Left lung (tissue), 10 donors: ENCODE measurements around the gene PTP4A1. TPM values are rescaled to one million over a fixed set of nuclear protein-coding genes. Genes with fewer than 3 reads are reported as not detected.

ENCODE experiments used
- ATAC-seq: fragments of 200-7000 bp; cut with Tn5 transposase; one replicate; pipeline ENCODE4 v1.9.1; 2020; ENCODE audit warnings: moderate library complexity
- DNase-seq, 4 donors: peaks; one replicate each; pipeline ENCODE4 v3.0.0-alpha.2; 2013 to 2020
- H3K27ac ChIP-seq, 2 donors: fragments of 200-600 bp; sonication (generic) in 1 of 2; one replicate each; pipeline versions ENCODE4 v1.5.0 to v1.8.0; 2020 to 2021
- H3K27me3 ChIP-seq, 2 donors: fragments of 200-600 bp; sonication (generic) in 1 of 2; one replicate each; pipeline versions ENCODE4 v1.5.0 to v1.8.0; 2020 to 2021
- H3K36me3 ChIP-seq, 2 donors: fragments of 200-600 bp; sonication (generic) in 1 of 2; one replicate each; pipeline versions ENCODE4 v1.5.0 to v1.8.0; 2020 to 2021
- H3K4me1 ChIP-seq, 2 donors: fragments of 200-600 bp; one replicate each; pipeline ENCODE4 v1.8.0; 2021
- H3K4me3 ChIP-seq, 2 donors: fragments of 200-600 bp; sonication (generic) in 1 of 2; one replicate each; pipeline versions ENCODE4 v1.5.0 to v1.8.0; 2020 to 2021; ENCODE audit warnings: mild to moderate bottlenecking in 1 of 2
- H3K9me3 ChIP-seq, 2 donors: fragments of 200-600 bp; sonication (generic) in 1 of 2; one replicate each; pipeline versions ENCODE4 v1.5.0 to v1.8.0; 2020 to 2021
- CTCF ChIP-seq, 2 donors: fragments of 200-600 bp; sonication (generic) in 1 of 2; IDR thresholded peaks; one replicate each; pipeline versions ENCODE4 v1.5.0 to v1.8.0; 2021; ENCODE audit warnings: antibody characterized with exemption in 2 of 2
- intact Hi-C, 2 donors: fragments of 100-400 bp; cut with DNase I; formaldehyde crosslinking; loops; one replicate each; pipeline versions ENCODE4 v1.11.2 to v1.14.2; 2022
- polyA plus RNA-seq, 6 donors: library from polyadenylated mRNA; unstranded; fragments of 120-200 nt; gene quantifications; one replicate each; pipeline ENCODE4 v1.2.1, GENCODE V29; 2013; ENCODE audit not compliant: insufficient read length in 6 of 6
- total RNA-seq, 2 donors: library from RNA; stranded (reverse); fragmentation: NEBNext Ultra II Directional; extraction: Animal tissue kit (Norgen Biotek cat#: 25700); gene quantifications; one replicate each; pipeline ENCODE4 v1.2.1, GENCODE V29; 2021
- donor health status: DM: no; HTN: yes; CAD: no.
- donor health status: DM: no; HTN: no; CAD: no.

Gene PTP4A1
- total and polyA plus RNA-seq, 8 donors = 68.6 to 119 (median 81.9) TPM

GRCh38 chr6:63609231-63609630 lies 37.0 kb downstream of the PTP4A1 start:
- Histone ChIP-seq H3K27me3 (no peaks in the 10 kb centered on the region), H3K36me3 (no peaks in the 10 kb centered on the region), H3K9me3 (no peaks in the 10 kb centered on the region), H3K4me1 (no peaks in the 10 kb centered on the region), H3K4me3 (no peak overlapping the region), H3K27ac (no peak overlapping the region)
- intact Hi-C loops = no loop called here
- no peak for ATAC-seq
- DNase-seq = no peak
- no peak for TF ChIP-seq CTCF (IDR thresholded peaks at IDR 0.05)

GRCh38 chr6:63610944-63611343 lies 38.7 kb downstream of the PTP4A1 start:
- Histone ChIP-seq H3K4me3 (no peak overlapping the region), H3K4me1 (no peaks in the 10 kb centered on the region), H3K27me3 (no peaks in the 10 kb centered on the region), H3K9me3 (no peaks in the 10 kb centered on the region), H3K27ac (no peak overlapping the region), H3K36me3 (no peaks in the 10 kb centered on the region)
- intact Hi-C loops = no loop called here
- no peak for DNase-seq
- TF ChIP-seq CTCF (IDR thresholded peaks at IDR 0.05) = no peak
- no peak for ATAC-seq

GRCh38 chr6:63611560-63611959 lies 39.3 kb downstream of the PTP4A1 start:
- no peak overlapping the region for H3K4me3 ChIP-seq
- no peaks in the 10 kb centered on the region for H3K9me3 ChIP-seq
- no peak for TF ChIP-seq CTCF (IDR thresholded peaks at IDR 0.05)
- no peaks in the 10 kb centered on the region for H3K4me1 ChIP-seq
- no peak for ATAC-seq
- no peaks in the 10 kb centered on the region for H3K36me3 ChIP-seq
- intact Hi-C loops = no loop called here
- DNase-seq = no peak
- H3K27me3 ChIP-seq = no peaks in the 10 kb centered on the region
- H3K27ac ChIP-seq = no peak overlapping the region

GRCh38 chr6:63615590-63615989 lies 43.3 kb downstream of the PTP4A1 start:
- Histone ChIP-seq H3K27me3 (no peaks in the 10 kb centered on the region), H3K4me1 (no peaks in the 10 kb centered on the region), H3K27ac (no peak overlapping the region), H3K4me3 (no peak overlapping the region), H3K9me3 (no peaks in the 10 kb centered on the region), H3K36me3 (no peaks in the 10 kb centered on the region)
- DNase-seq (no peak), ATAC-seq (no peak)
- TF ChIP-seq CTCF (IDR thresholded peaks at IDR 0.05) = no peak
- intact Hi-C loops = no loop called here

Other genes with a start within 250 kb of the PTP4A1 start
- 10 to 100 TPM; 44.5 to 46.0 TPM for gene PHF3, start 63.3 kb downstream of the PTP4A1 start, total RNA-seq
- 10 to 100 TPM; 55.5 to 76.4 (median 68.2) TPM for gene PHF3, start 63.3 kb downstream of the PTP4A1 start, polyA plus RNA-seq